NT2/D1 (cell line): ENCODE results near the gene TPO.

Source experiments
- SUZ12 ChIP-seq: IDR thresholded peaks from 2 replicates; pipeline ENCODE4 v1.6.1; 2011; ENCODE audit not compliant: insufficient read length, insufficient read depth; ENCODE audit errors: extremely low read depth
- YY1 ChIP-seq: IDR thresholded peaks from 2 replicates; pipeline ENCODE4 v1.6.1; 2011; ENCODE audit not compliant: insufficient read length, insufficient read depth
- ZNF274 ChIP-seq: IDR thresholded peaks from 2 replicates; pipeline ENCODE4 v1.6.1; 2011; ENCODE audit warnings: mild to moderate bottlenecking, low read depth, low read length

GRCh38 chr2:1515986-1516797 is 102.9 kb downstream of the TPO start:
- TF ChIP-seq YY1: no peak
- no peak for TF ChIP-seq ZNF274
- TF ChIP-seq SUZ12: no peak
